GM19372 (cell line): ENCODE measurements around the gene RAP1A.
A peak's percentile ranks its signal among the peaks of the same experiment; 100 is the strongest.
"Not testable (repeated sequence)": the region's sequence is repeated elsewhere in the genome, so short reads cannot be mapped to it uniquely, and the experiment has no call there.

Source experiments
- ATAC-seq: cut with Tn5 transposase; IDR thresholded peaks from one replicate; pipeline ENCODE4 v1.9.1; 2021; ENCODE audit warnings: mild to moderate bottlenecking, low read depth, moderate library complexity; ENCODE audit not compliant: unreplicated experiment

The RAP1A gene

GRCh38 chr1:111596499-111596898 is 23.1 kb upstream of the RAP1A start:
- no peak for ATAC-seq

GRCh38 chr1:111597426-111597825 is 22.2 kb upstream of the RAP1A start:
- no peak for ATAC-seq

GRCh38 chr1:111598544-111598943 is 21.0 kb upstream of the RAP1A start:
- no peak for ATAC-seq

GRCh38 chr1:111599781-111600693 is 19.6 kb upstream of the RAP1A start:
- ATAC-seq: no peak

GRCh38 chr1:111600886-111601386 is 18.7 kb upstream of the RAP1A start:
- peak; percentile 47 for ATAC-seq

- ATAC-seq: no peak
Observed at GRCh38 chr1:111602302-111602701, 17.3 kb upstream of the RAP1A start.

GRCh38 chr1:111602974-111603373 is 16.6 kb upstream of the RAP1A start:
- ATAC-seq: no peak

- ATAC-seq: peak; percentile 44
Observed at GRCh38 chr1:111603979-111604378, 15.6 kb upstream of the RAP1A start.

GRCh38 chr1:111604931-111605330 is 14.7 kb upstream of the RAP1A start:
- no peak for ATAC-seq

- no peak for ATAC-seq
Observed at GRCh38 chr1:111605576-111605975, 14.0 kb upstream of the RAP1A start.

- not testable (repeated sequence) for ATAC-seq
Observed at GRCh38 chr1:111606457-111607215, 13.0 kb upstream of the RAP1A start.

GRCh38 chr1:111608528-111608927 is 11.1 kb upstream of the RAP1A start:
- not testable (repeated sequence) for ATAC-seq

- no peak for ATAC-seq
Observed at GRCh38 chr1:111611986-111612385, 7.6 kb upstream of the RAP1A start.

GRCh38 chr1:111615870-111616715 is 3.5 kb upstream of the RAP1A start:
- ATAC-seq: no peak

- no peak for ATAC-seq
Observed at GRCh38 chr1:111618081-111618480, 1.5 kb upstream of the RAP1A start.

- peak; percentile 4 for ATAC-seq
Observed at GRCh38 chr1:111618961-111619634, 491 bp upstream of the RAP1A start.

- no peak for ATAC-seq
Observed at GRCh38 chr1:111620441-111620971, 917 bp downstream of the RAP1A start.

- ATAC-seq: no peak
Observed at GRCh38 chr1:111621050-111621449, 1.5 kb downstream of the RAP1A start.

- ATAC-seq: no peak
Observed at GRCh38 chr1:111622166-111622565, 2.6 kb downstream of the RAP1A start.

GRCh38 chr1:111624382-111624781 is 4.8 kb downstream of the RAP1A start:
- no peak for ATAC-seq
